Kidney epithelial cell (primary cell): Measurements from ENCODE around the gene GLRA3. TPM values are rescaled to one million over a fixed set of nuclear protein-coding genes. Genes with fewer than 3 reads are reported as not detected.
"Not testable (repeated sequence)": the region's sequence is repeated elsewhere in the genome, so short reads cannot be mapped to it uniquely, and the experiment has no call there.

Source experiments
- DNase-seq: peaks from one replicate; pipeline ENCODE4 v3.0.0-alpha.2; 2010; ENCODE audit warnings: low read depth
- H3K27me3 ChIP-seq: 2 replicates; pipeline ENCODE4 v1.6.0; 2011; ENCODE audit warnings: low read length; ENCODE audit not compliant: control insufficient read depth, insufficient read depth
- H3K36me3 ChIP-seq: 2 replicates; pipeline ENCODE4 v1.5.1; 2011; ENCODE audit warnings: low read length; ENCODE audit not compliant: control insufficient read depth, insufficient read depth
- H3K4me3 ChIP-seq: 2 replicates; pipeline ENCODE4 v1.5.1; 2011; ENCODE audit warnings: low read depth, mild to moderate bottlenecking, control low read depth, low read length
- CTCF ChIP-seq: IDR thresholded peaks from 2 replicates; pipeline ENCODE4 v1.5.1; 2011; ENCODE audit warnings: mild to moderate bottlenecking, moderate library complexity, low read length, control low read depth, inconsistent platforms; ENCODE audit not compliant: insufficient read depth, poor library complexity, severe bottlenecking
- total RNA-seq: library from RNA; depleted of rRNA; stranded (reverse); fragments of >200 nt; gene quantifications from 2 replicates; pipeline ENCODE4 v1.2.3, GENCODE V29; 2015

The GLRA3 gene
- total RNA-seq, 1 donor from 2014 or later, result not detected

- Histone ChIP-seq H3K36me3 (no peaks in the 10 kb centered on the region), H3K4me3 (no peak overlapping the region), H3K27me3 (no peaks in the 10 kb centered on the region)
- no peak for DNase-seq
- no peak for TF ChIP-seq CTCF
Measured at GRCh38 chr4:174699654-174700053, 129.4 kb downstream of the GLRA3 start.

DNA sequence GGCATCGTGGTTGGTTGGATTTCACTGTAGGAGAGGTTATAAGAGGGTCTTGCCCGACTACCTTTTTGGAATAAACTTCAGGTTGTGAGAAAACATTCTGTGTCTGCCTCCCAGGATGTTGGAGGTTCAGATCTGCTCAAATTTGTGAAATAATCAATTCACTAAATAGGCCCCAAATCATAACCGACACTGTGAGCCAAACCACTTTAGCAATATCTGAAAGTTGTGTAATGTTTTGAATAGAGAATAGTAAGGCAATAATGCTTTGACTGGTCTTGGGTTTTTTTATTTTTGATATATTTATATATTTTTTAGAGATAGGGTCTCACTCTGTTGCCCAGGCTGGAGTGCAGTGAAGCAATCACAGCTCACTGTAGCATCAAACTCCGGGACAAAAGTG is 131.2 kb downstream of the GLRA3 start:
- no peak for DNase-seq
- H3K36me3 ChIP-seq, result no peaks in the 10 kb centered on the region
- no peak overlapping the region for H3K4me3 ChIP-seq
- no peaks in the 10 kb centered on the region for H3K27me3 ChIP-seq
- no peak for TF ChIP-seq CTCF

DNA sequence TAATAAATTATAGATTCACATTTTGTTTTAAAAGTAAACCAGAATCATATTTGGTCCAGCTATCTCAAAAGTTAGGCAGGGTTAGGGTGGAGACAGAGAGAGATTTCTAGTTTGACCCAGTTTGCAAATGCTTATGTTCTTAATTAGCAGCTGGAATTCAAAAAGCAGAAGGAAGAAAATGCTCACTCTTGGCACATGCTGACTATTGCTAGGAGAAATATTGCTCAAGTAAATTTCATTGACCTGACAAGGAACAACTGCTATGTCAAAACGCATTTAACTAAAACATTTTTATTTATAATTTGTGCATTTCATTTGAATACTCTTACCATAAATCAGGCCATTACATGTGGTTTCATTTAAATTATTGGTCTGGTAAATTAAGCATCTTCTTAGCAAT is 131.8 kb downstream of the GLRA3 start:
- no peak for TF ChIP-seq CTCF
- DNase-seq, result no peak
- no peaks in the 10 kb centered on the region for H3K36me3 ChIP-seq
- no peaks in the 10 kb centered on the region for H3K27me3 ChIP-seq
- no peak overlapping the region for H3K4me3 ChIP-seq

DNA sequence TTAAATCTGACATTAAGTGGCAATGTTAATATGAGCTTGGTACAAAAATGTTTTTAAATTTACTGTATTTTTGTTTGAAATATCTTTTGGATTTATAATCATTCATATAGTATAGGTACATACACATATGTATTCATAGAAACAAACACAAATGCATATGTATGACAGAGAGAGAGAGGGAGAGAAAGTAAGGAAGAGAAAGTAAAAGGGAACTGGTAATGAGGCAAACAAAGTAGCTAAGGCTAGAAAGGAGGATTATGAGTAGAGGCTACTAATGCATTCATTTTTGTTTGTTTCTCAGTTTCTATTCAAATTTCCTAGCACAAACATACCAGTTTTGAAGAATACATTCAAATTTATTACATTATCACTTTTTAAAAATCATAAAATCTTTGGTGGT is 132.4 kb downstream of the GLRA3 start:
- H3K4me3 ChIP-seq, result no peak overlapping the region
- H3K27me3 ChIP-seq, result no peaks in the 10 kb centered on the region
- no peaks in the 10 kb centered on the region for H3K36me3 ChIP-seq
- TF ChIP-seq CTCF, result no peak
- DNase-seq, result no peak

DNA sequence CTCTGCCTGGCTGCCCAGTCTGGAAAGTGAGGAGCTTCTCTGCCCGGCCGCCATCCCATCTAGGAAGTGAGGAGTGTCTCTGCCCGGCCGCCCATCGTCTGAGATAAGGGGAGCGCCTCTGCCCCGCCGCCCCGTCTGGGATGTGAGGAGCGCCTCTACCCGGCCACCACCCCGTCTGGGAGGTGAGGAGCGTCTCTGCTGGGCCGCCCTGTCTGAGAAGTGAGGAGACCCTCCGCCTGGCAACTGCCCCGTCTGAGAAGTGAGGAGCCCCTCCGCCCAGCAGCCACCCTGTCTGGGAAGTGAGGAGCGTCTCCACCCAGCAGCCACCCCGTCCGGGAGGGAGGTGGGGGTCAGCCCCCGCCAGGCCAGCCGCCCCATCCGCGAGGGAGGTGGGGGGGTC is 137.2 kb downstream of the GLRA3 start:
- not testable (repeated sequence) for H3K36me3 ChIP-seq, H3K27me3 ChIP-seq, DNase-seq, H3K4me3 ChIP-seq

GRCh38 chr4:174690665-174691064 is 138.4 kb downstream of the GLRA3 start:
- Histone ChIP-seq H3K27me3 (no peaks in the 10 kb centered on the region), H3K4me3 (no peak overlapping the region), H3K36me3 (no peaks in the 10 kb centered on the region)
- TF ChIP-seq CTCF, result no peak
- DNase-seq, result no peak

GRCh38 chr4:174689618-174690017 is 139.4 kb downstream of the GLRA3 start:
- DNase-seq, result no peak
- TF ChIP-seq CTCF, result no peak

More at GRCh38 chr4:174689618-174690017, 139.4 kb downstream of the GLRA3 start:
- Histone ChIP-seq H3K4me3 (no peak overlapping the region), H3K36me3 (no peaks in the 10 kb centered on the region), H3K27me3 (no peaks in the 10 kb centered on the region)
